Thoracic aorta (tissue), 2 donors: ENCODE results near the gene STK16. TPM values are rescaled to one million over a fixed set of nuclear protein-coding genes. Genes with fewer than 3 reads are reported as not detected.

Source experiments
- ATAC-seq: fragments of 150-250 bp; one replicate; pipeline ENCODE4 v1.8.0; 2017; ENCODE audit warnings: low read depth; ENCODE audit not compliant: insufficient number of reproducible peaks, low FRiP score
- DNase-seq: peaks from one replicate; pipeline ENCODE4 v3.0.0-alpha.2; 2020; ENCODE audit warnings: low spot score
- H3K27ac ChIP-seq, 2 donors: fragments of 200-600 bp; sonication (generic); 1 replicate in 1 of 2; 2 replicates in 1 of 2; pipeline ENCODE4 v1.5.1; 2016; ENCODE audit warnings: mild to moderate bottlenecking in 2 of 2, moderate library complexity in 2 of 2
- H3K27me3 ChIP-seq: fragments of 200-600 bp; sonication (generic); replicated peaks from 2 replicates; pipeline ENCODE4 v1.6.0; 2016; ENCODE audit warnings: mild to moderate bottlenecking; ENCODE audit not compliant: insufficient read depth
- H3K36me3 ChIP-seq: fragments of 200-600 bp; sonication (generic); one replicate; pipeline ENCODE4 v1.5.1; 2016
- H3K4me1 ChIP-seq, 2 donors: fragments of 200-600 bp; sonication (generic); 1 replicate in 1 of 2; 2 replicates in 1 of 2; pipeline versions ENCODE4 v1.5.1 to v1.6.0; 2016; ENCODE audit warnings: low read depth in 2 of 2, mild to moderate bottlenecking in 1 of 2; ENCODE audit not compliant: control insufficient read depth in 1 of 2
- H3K4me3 ChIP-seq: fragments of 200-600 bp; sonication (generic); 2 replicates; pipeline ENCODE4 v1.5.1; 2016; ENCODE audit warnings: mild to moderate bottlenecking
- H3K9me3 ChIP-seq: fragments of 200-600 bp; sonication (generic); 2 replicates; pipeline ENCODE4 v1.5.1; 2016
- total RNA-seq, 2 donors: library from RNA; depleted of rRNA; stranded (reverse); fragments of >200 nt; gene quantifications; one replicate each; pipeline versions ENCODE4 v1.1.0 to v1.2.3, GENCODE V29; 2016
- TF ChIP-seq, protein P1 (sequence below): fragments of 200-600 bp; sonication (generic); IDR thresholded peaks from one replicate; pipeline ENCODE4 v1.5.1; 2019; ENCODE audit warnings: antibody characterized with exemption

STK16 gene
- total RNA-seq, 2 donors from 2014 or later, result 10.7 to 11.7 TPM

DNA sequence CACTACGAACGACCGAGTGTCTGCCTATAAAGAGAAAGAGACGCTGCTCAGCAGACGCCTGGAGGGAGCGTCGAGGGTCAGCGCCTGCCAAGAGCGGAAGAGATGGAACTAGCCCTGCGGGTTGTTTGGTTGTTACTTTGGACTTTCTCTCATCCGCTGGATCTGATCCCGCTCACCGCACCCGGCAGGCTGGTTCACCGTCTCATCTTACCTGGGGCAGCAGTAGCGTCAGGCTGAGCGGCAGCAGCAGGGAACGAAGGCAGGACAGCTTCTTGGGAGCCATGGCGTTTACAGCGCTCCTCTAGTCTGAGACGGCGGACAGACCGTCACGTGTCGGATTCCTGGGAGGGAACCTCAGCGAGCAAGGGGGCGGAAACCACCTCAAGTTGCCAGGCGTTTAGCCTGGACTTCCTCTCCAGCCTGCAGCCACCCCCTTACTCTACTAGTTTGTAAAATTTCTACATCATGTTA lies 2.0 kb upstream of the STK16 start:
- ATAC-seq (no peak), DNase-seq (no peak)
- no peaks in the 10 kb centered on the region for H3K27me3 ChIP-seq
- H3K9me3 ChIP-seq, result no peaks in the 10 kb centered on the region
- no peak overlapping the region for H3K27ac ChIP-seq
- H3K4me1 ChIP-seq, result peaks cover 13 to 34% of the 10 kb centered on the region in 2 donors
- peak overlapping the region; percentile 15 for H3K4me3 ChIP-seq
- no peaks in the 10 kb centered on the region for H3K36me3 ChIP-seq
- TF ChIP-seq, protein P1, sequence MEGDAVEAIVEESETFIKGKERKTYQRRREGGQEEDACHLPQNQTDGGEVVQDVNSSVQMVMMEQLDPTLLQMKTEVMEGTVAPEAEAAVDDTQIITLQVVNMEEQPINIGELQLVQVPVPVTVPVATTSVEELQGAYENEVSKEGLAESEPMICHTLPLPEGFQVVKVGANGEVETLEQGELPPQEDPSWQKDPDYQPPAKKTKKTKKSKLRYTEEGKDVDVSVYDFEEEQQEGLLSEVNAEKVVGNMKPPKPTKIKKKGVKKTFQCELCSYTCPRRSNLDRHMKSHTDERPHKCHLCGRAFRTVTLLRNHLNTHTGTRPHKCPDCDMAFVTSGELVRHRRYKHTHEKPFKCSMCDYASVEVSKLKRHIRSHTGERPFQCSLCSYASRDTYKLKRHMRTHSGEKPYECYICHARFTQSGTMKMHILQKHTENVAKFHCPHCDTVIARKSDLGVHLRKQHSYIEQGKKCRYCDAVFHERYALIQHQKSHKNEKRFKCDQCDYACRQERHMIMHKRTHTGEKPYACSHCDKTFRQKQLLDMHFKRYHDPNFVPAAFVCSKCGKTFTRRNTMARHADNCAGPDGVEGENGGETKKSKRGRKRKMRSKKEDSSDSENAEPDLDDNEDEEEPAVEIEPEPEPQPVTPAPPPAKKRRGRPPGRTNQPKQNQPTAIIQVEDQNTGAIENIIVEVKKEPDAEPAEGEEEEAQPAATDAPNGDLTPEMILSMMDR, result no peak

- Histone ChIP-seq H3K4me3 (peak overlapping the region; percentile 80), H3K27ac (peak overlapping the region; percentile 91 to 92), H3K27me3 (no peaks in the 10 kb centered on the region), H3K36me3 (no peaks in the 10 kb centered on the region), H3K4me1 (peaks cover 25 to 48% of the 10 kb centered on the region in 2 donors), H3K9me3 (no peaks in the 10 kb centered on the region)
- TF ChIP-seq, protein P1, result no peak
- ATAC-seq (no peak), DNase-seq (no peak)
Observed at GRCh38 chr2:219244789-219245147, 511 bp upstream of the STK16 start.

GRCh38 chr2:219245899-219246230 lies 586 bp downstream of the STK16 start:
- no peak for DNase-seq
- ATAC-seq, result no peak
- Histone ChIP-seq H3K4me3 (peak overlapping the region; percentile 80), H3K36me3 (peaks cover 5% of the 10 kb centered on the region), H3K27me3 (no peaks in the 10 kb centered on the region), H3K27ac (peak overlapping the region; percentile 91 to 92), H3K4me1 (peaks cover 36 to 59% of the 10 kb centered on the region in 2 donors), H3K9me3 (no peaks in the 10 kb centered on the region)
- TF ChIP-seq, protein P1, result no peak

DNA sequence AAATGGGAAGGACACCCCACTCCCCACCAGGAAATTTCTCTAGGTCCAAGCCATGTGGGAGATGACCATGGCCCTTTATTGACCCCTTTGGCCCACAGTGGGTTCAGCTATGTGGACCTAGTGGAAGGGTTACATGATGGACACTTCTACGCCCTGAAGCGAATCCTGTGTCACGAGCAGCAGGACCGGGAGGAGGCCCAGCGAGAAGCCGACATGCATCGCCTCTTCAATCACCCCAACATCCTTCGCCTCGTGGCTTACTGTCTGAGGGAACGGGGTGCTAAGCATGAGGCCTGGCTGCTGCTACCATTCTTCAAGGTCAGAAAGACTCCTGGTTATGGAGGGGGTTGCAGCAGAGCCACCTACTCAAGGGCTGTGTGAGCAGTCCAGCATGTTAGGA lies 1.3 kb downstream of the STK16 start:
- Histone ChIP-seq H3K27ac (peak overlapping the region; percentile 91 to 92), H3K4me1 (peaks cover 42 to 66% of the 10 kb centered on the region in 2 donors)

GRCh38 chr2:219247678-219248642 lies 2.7 kb downstream of the STK16 start:
- H3K4me3 ChIP-seq, result no peak overlapping the region
- no peaks in the 10 kb centered on the region for H3K27me3 ChIP-seq
- H3K36me3 ChIP-seq, result peaks cover 7% of the 10 kb centered on the region
- H3K27ac ChIP-seq, result peak overlapping the region; percentile 88 to 95
- no peak for DNase-seq
- peaks cover 48 to 80% of the 10 kb centered on the region in 2 donors for H3K4me1 ChIP-seq
- no peaks in the 10 kb centered on the region for H3K9me3 ChIP-seq
- ATAC-seq, result no peak
- TF ChIP-seq, protein P1, result no peak

More for the DNA sequence above, 1.3 kb downstream of the STK16 start:
- H3K27me3 ChIP-seq, result no peaks in the 10 kb centered on the region
- peaks cover 7% of the 10 kb centered on the region for H3K36me3 ChIP-seq
- DNase-seq, result no peak
- no peak for ATAC-seq
- TF ChIP-seq, protein P1, result no peak
- H3K9me3 ChIP-seq, result no peaks in the 10 kb centered on the region
- no peak overlapping the region for H3K4me3 ChIP-seq
